Lower leg skin (tissue), 3 donors: ENCODE results near the gene CENPS.

Experiments used
- POLR2A ChIP-seq, 2 donors: fragments of 450-650 bp; IDR thresholded peaks; one replicate each; pipeline ENCODE4 v1.6.1; 2016 to 2017; ENCODE audit warnings: antibody characterized with exemption in 2 of 2, mild to moderate bottlenecking in 1 of 2, moderate library complexity in 1 of 2
- TF ChIP-seq, protein P1 (sequence below), 3 donors: fragments of 450-650 bp; IDR thresholded peaks; one replicate each; pipeline ENCODE4 v1.5.1; 2016; ENCODE audit warnings: antibody characterized with exemption in 3 of 3, mild to moderate bottlenecking in 3 of 3, moderate library complexity in 2 of 3

DNA sequence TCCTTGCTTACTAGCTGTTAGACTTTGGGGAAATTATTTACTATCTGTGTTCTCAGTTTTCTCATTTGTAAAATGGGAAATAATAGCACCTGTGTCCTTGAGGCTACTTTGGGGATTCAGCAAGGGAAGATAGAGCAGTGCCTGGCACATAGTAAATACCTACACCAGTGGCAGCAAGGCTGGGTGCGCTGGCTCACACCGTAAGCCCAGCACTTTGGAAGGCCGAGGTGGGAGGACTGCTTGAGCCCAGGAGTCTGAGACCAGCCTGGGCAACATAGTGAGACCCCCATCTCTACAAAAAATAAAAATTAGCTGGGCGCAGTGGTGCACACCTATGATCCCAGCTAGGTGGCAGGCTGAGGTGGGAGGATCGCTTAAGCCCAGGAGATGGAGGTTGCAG lies 8.6 kb upstream of the CENPS start:
- TF ChIP-seq, protein P1, sequence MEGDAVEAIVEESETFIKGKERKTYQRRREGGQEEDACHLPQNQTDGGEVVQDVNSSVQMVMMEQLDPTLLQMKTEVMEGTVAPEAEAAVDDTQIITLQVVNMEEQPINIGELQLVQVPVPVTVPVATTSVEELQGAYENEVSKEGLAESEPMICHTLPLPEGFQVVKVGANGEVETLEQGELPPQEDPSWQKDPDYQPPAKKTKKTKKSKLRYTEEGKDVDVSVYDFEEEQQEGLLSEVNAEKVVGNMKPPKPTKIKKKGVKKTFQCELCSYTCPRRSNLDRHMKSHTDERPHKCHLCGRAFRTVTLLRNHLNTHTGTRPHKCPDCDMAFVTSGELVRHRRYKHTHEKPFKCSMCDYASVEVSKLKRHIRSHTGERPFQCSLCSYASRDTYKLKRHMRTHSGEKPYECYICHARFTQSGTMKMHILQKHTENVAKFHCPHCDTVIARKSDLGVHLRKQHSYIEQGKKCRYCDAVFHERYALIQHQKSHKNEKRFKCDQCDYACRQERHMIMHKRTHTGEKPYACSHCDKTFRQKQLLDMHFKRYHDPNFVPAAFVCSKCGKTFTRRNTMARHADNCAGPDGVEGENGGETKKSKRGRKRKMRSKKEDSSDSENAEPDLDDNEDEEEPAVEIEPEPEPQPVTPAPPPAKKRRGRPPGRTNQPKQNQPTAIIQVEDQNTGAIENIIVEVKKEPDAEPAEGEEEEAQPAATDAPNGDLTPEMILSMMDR (IDR thresholded peaks at IDR 0.05) = no peak
- TF ChIP-seq POLR2A (IDR thresholded peaks at IDR 0.05) = no peak
